NCI-H748 treated with DMSO at 0.1 percent for 48 hours (cell line): Measurements from ENCODE around the gene TAF5L.
"Not testable (repeated sequence)": the region's sequence is repeated elsewhere in the genome, so short reads cannot be mapped to it uniquely, and the experiment has no call there.

Experiments
- DNase-seq: peaks from one replicate; lab custom pipeline; 2025; lab: John Stamatoyannopoulos, UW

Gene TAF5L

GRCh38 chr1:229603371-229604005 lies 22.4 kb downstream of the TAF5L start:
- DNase-seq = no peak

GRCh38 chr1:229600229-229600628 lies 25.7 kb downstream of the TAF5L start:
- DNase-seq = no peak

- no peak for DNase-seq
Observed at GRCh38 chr1:229599218-229599954, 26.5 kb downstream of the TAF5L start.

GRCh38 chr1:229597877-229598276 lies 28.0 kb downstream of the TAF5L start:
- no peak for DNase-seq

- DNase-seq = no peak
Observed at GRCh38 chr1:229596925-229597699, 28.8 kb downstream of the TAF5L start.

GRCh38 chr1:229595876-229596275 lies 30.0 kb downstream of the TAF5L start:
- DNase-seq = not testable (repeated sequence)

- DNase-seq = no peak
Observed at GRCh38 chr1:229594227-229595008, 31.5 kb downstream of the TAF5L start.

- DNase-seq = no peak
Observed at GRCh38 chr1:229593800-229594199, 32.1 kb downstream of the TAF5L start.

- DNase-seq = no peak
Observed at GRCh38 chr1:229590119-229590518, 35.8 kb downstream of the TAF5L start.

- DNase-seq = no peak
Observed at GRCh38 chr1:229585338-229585737, 40.6 kb downstream of the TAF5L start.

- DNase-seq = no peak
Observed at GRCh38 chr1:229582715-229583114, 43.2 kb downstream of the TAF5L start.

GRCh38 chr1:229582011-229582694 lies 43.8 kb downstream of the TAF5L start:
- DNase-seq = no peak

GRCh38 chr1:229581485-229581884 lies 44.4 kb downstream of the TAF5L start:
- no peak for DNase-seq

- DNase-seq = peak; percentile 10
Observed at GRCh38 chr1:229579059-229579673, 46.8 kb downstream of the TAF5L start.

- DNase-seq = no peak
Observed at GRCh38 chr1:229578168-229579058, 47.5 kb downstream of the TAF5L start.

GRCh38 chr1:229574679-229575442 lies 51.1 kb downstream of the TAF5L start:
- no peak for DNase-seq

- DNase-seq = peak; percentile 22
Observed at GRCh38 chr1:229572286-229572685, 53.6 kb downstream of the TAF5L start.

GRCh38 chr1:229570891-229571516 lies 54.9 kb downstream of the TAF5L start:
- DNase-seq = no peak

GRCh38 chr1:229570305-229570704 lies 55.6 kb downstream of the TAF5L start:
- DNase-seq = no peak
